IMR-90 (cell line): ENCODE results near the gene PGLYRP2. TPM values are rescaled to one million over a fixed set of nuclear protein-coding genes. Genes with fewer than 3 reads are reported as not detected.

ENCODE experiments used
- ATAC-seq: fragments of 200-7000 bp; cut with Tn5 transposase; 2 replicates; pipeline ENCODE4 v1.9.1; 2020; ENCODE audit warnings: low read depth, mild to moderate bottlenecking, moderate library complexity
- BruUV-seq: library from RNA; stranded (reverse); fragments of 400-500 nt; replicated peaks from 2 replicates; lab custom pipeline; 2021; lab: Mats Ljungman, UMichigan
- CTCF ChIA-PET: fragments of 300-600 bp; formaldehyde crosslinking; extraction: SDS; loops from one replicate; lab custom pipeline; 2021; ENCODE audit warnings: antibody characterized with exemption; lab: Yijun Ruan, JAX
- POLR2A ChIA-PET: fragments of 300-600 bp; sonication (Branson Sonifier 250); formaldehyde crosslinking; loops from one replicate; lab custom pipeline; 2022; ENCODE audit warnings: antibody characterized with exemption; ENCODE audit not compliant: unreplicated experiment; lab: Charles Lee
- DNase-seq: peaks from one replicate; pipeline ENCODE4 v3.0.0; 2013
- H2AFZ ChIP-seq: replicated peaks from 2 replicates; pipeline ENCODE3; 2013; ENCODE audit warnings: low read length, mild to moderate bottlenecking; ENCODE audit not compliant: poor library complexity
- H2AK5ac ChIP-seq: 2 replicates; pipeline ENCODE4 v1.6.1; 2013; ENCODE audit warnings: low read depth, low read length, inconsistent platforms
- H2AK9ac ChIP-seq: replicated peaks from 2 replicates; pipeline ENCODE3; 2013; ENCODE audit warnings: mild to moderate bottlenecking, low read depth, low read length, moderate library complexity; ENCODE audit not compliant: poor library complexity
- H2BK120ac ChIP-seq: 2 replicates; pipeline ENCODE4 v1.6.1; 2013; ENCODE audit warnings: low read depth, low read length, inconsistent platforms
- H2BK15ac ChIP-seq: 3 replicates; pipeline ENCODE4 v1.6.1; 2013; ENCODE audit warnings: low read depth, low read length, inconsistent platforms
- H2BK20ac ChIP-seq: 2 replicates; pipeline ENCODE4 v1.6.1; 2013; ENCODE audit warnings: low read depth, mild to moderate bottlenecking, inconsistent platforms, low read length, moderate library complexity
- H2BK5ac ChIP-seq: 2 replicates; pipeline ENCODE4 v1.6.1; 2013; ENCODE audit warnings: mild to moderate bottlenecking, low read depth, low read length, inconsistent platforms; ENCODE audit not compliant: poor library complexity, severe bottlenecking
- H3K14ac ChIP-seq: replicated peaks from 2 replicates; pipeline ENCODE4 v1.6.1; 2013; ENCODE audit warnings: low read depth, low read length, inconsistent platforms
- H3K18ac ChIP-seq: 2 replicates; pipeline ENCODE4 v1.6.1; 2013; ENCODE audit warnings: low read depth, low read length, control low read depth
- H3K23ac ChIP-seq: 2 replicates; pipeline ENCODE4 v1.6.1; 2013; ENCODE audit warnings: low read depth, low read length, inconsistent platforms
- H3K27ac ChIP-seq: 2 replicates; pipeline ENCODE4 v1.5.1; 2013; ENCODE audit warnings: mild to moderate bottlenecking, control low read depth, low read length; ENCODE audit not compliant: insufficient read depth
- H3K27me3 ChIP-seq: 2 replicates; pipeline ENCODE4 v1.6.1; 2013; ENCODE audit warnings: low read length; ENCODE audit not compliant: control insufficient read depth, insufficient read depth
- H3K36me3 ChIP-seq: 2 replicates; pipeline ENCODE4 v1.6.1; 2013; ENCODE audit warnings: low read length, mixed read lengths; ENCODE audit not compliant: control insufficient read depth, insufficient read depth
- H3K4ac ChIP-seq: 2 replicates; pipeline ENCODE4 v1.6.1; 2013; ENCODE audit warnings: low read depth, low read length, inconsistent platforms
- H3K4me1 ChIP-seq: 2 replicates; pipeline ENCODE4 v1.6.1; 2013; ENCODE audit warnings: low read length, mixed read lengths; ENCODE audit not compliant: control insufficient read depth, insufficient read depth
- H3K4me2 ChIP-seq: 2 replicates; pipeline ENCODE4 v1.6.1; 2013; ENCODE audit warnings: low read depth, mild to moderate bottlenecking, control low read depth, low read length, moderate library complexity
- H3K4me3 ChIP-seq: 2 replicates; pipeline ENCODE4 v1.5.1; 2013; ENCODE audit warnings: low read depth, mild to moderate bottlenecking, control low read depth, low read length, moderate library complexity; ENCODE audit not compliant: insufficient read depth
- H3K56ac ChIP-seq: 2 replicates; pipeline ENCODE4 v1.6.1; 2013; ENCODE audit warnings: low read length, inconsistent platforms; ENCODE audit not compliant: insufficient read depth; ENCODE audit errors: extremely low read depth
- H3K79me1 ChIP-seq, 2 experiments: 2 replicates each; pipeline ENCODE4 v1.6.1; 2013; ENCODE audit warnings: low read length in 2 of 2, inconsistent platforms in 1 of 2, low read depth in 1 of 2
- H3K9ac ChIP-seq: 2 replicates; pipeline ENCODE4 v1.6.1; 2013; ENCODE audit warnings: low read depth, low read length, control low read depth
- H3K9me1 ChIP-seq: 2 replicates; pipeline ENCODE4 v1.6.1; 2013; ENCODE audit warnings: low read length, inconsistent platforms; ENCODE audit not compliant: insufficient read depth
- H3K9me3 ChIP-seq: 2 replicates; pipeline ENCODE4 v1.6.1; 2013; ENCODE audit warnings: low read length; ENCODE audit not compliant: control insufficient read depth, insufficient read depth
- H4K20me1 ChIP-seq: 2 replicates; pipeline ENCODE4 v1.6.1; 2013; ENCODE audit warnings: low read length, inconsistent platforms; ENCODE audit not compliant: insufficient read depth
- H4K5ac ChIP-seq: 2 replicates; pipeline ENCODE4 v1.6.1; 2013; ENCODE audit warnings: mild to moderate bottlenecking, low read depth, low read length, control low read depth
- H4K8ac ChIP-seq, 2 experiments: 2 replicates each; pipeline ENCODE4 v1.6.1; 2013; ENCODE audit warnings: low read depth in 2 of 2, low read length in 2 of 2, control low read depth in 1 of 2, inconsistent platforms in 1 of 2
- H4K91ac ChIP-seq: 2 replicates; pipeline ENCODE4 v1.6.1; 2013; ENCODE audit warnings: low read depth, low read length, inconsistent platforms; ENCODE audit not compliant: insufficient read depth
- BHLHE40 ChIP-seq: fragments of 150-350 bp; IDR thresholded peaks from 2 replicates; pipeline ENCODE4 v1.6.1; 2016; ENCODE audit warnings: mild to moderate bottlenecking, low read depth, low read length
- CHD1 ChIP-seq: IDR thresholded peaks from 2 replicates; pipeline ENCODE4 v1.6.1; 2012; ENCODE audit warnings: low read depth, low read length, improper control_type of control experiment
- FOS ChIP-seq: fragments of 150-350 bp; IDR thresholded peaks from 2 replicates; pipeline ENCODE4 v1.6.1; 2016; ENCODE audit warnings: low read depth, low read length
- MAZ ChIP-seq: IDR thresholded peaks from 2 replicates; pipeline ENCODE4 v1.6.1; 2012; ENCODE audit warnings: low read depth, mild to moderate bottlenecking, low read length, improper control_type of control experiment, moderate library complexity, borderline replicate concordance
- MXI1 ChIP-seq: IDR thresholded peaks from 2 replicates; pipeline ENCODE4 v1.6.1; 2012; ENCODE audit warnings: low read depth, mild to moderate bottlenecking, low read length, moderate library complexity, borderline replicate concordance
- POLR2A ChIP-seq: IDR thresholded peaks from 2 replicates; pipeline ENCODE4 v1.6.1; 2012; ENCODE audit warnings: mild to moderate bottlenecking, low read depth, low read length
- RAD21 ChIP-seq: IDR thresholded peaks from 2 replicates; pipeline ENCODE4 v1.6.1; 2012; ENCODE audit warnings: low read length, improper control_type of control experiment
- RFX5 ChIP-seq: IDR thresholded peaks from 2 replicates; pipeline ENCODE4 v1.8.0; 2012; ENCODE audit warnings: low read depth, mild to moderate bottlenecking, low read length, moderate library complexity
- SMC3 ChIP-seq: fragments of 150-350 bp; IDR thresholded peaks from 2 replicates; pipeline ENCODE4 v1.6.1; 2016; ENCODE audit warnings: low read depth, mild to moderate bottlenecking, antibody characterized with exemption, low read length, moderate library complexity
- WGBS, 2 experiments: methylation state at CpG; one replicate each; pipeline versions ENCODE4 v1.1.5 to v1.1.7; 2013; ENCODE audit warnings: missing lambda C conversion rate in 2 of 2; ENCODE audit not compliant: insufficient read length in 1 of 2; ENCODE audit errors: extremely low coverage in 2 of 2; 5-methylcytosine and 5-hydroxymethylcytosine counted together
- dilution Hi-C: fragments of 300-500 bp; cut with HindIII; formaldehyde crosslinking; loops from one replicate; pipeline ENCODE4 v1.14.3; 2018; ENCODE audit warnings: low sequenced_read_pairs; ENCODE audit not compliant: unreplicated experiment
- in situ Hi-C: fragments of 300-500 bp; cut with MboI; formaldehyde crosslinking; loops from 3 replicates; pipeline ENCODE4 v1.14.3; 2019; ENCODE audit warnings: low sequenced_read_pairs, inconsistent platforms, mixed read lengths
- intact Hi-C: fragments of 100-400 bp; cut with micrococcal nuclease; formaldehyde crosslinking; loops from 2 replicates; pipeline ENCODE4 v1.10.0; 2022
- polyA plus RNA-seq, 3 experiments: library from polyadenylated mRNA; depleted of rRNA; stranded (reverse); fragments of >200 nt; gene quantifications; 2 replicates each; pipeline ENCODE4 v1.2.3, GENCODE V29; 2012; ENCODE audit warnings: low replicate concordance in 1 of 3
- total RNA-seq: library from RNA; depleted of rRNA; stranded (reverse); fragments of >200 nt; gene quantifications from 2 replicates; pipeline ENCODE4 v1.2.3, GENCODE V29; 2012
- TF ChIP-seq, protein P1 (sequence below): fragments of 150-350 bp; IDR thresholded peaks from 2 replicates; pipeline ENCODE4 v1.6.1; 2016; ENCODE audit warnings: low read depth, mild to moderate bottlenecking, low read length, moderate library complexity, borderline replicate concordance
- TF ChIP-seq, protein P2 (sequence below): fragments of 150-350 bp; IDR thresholded peaks from 2 replicates; pipeline ENCODE4 v1.6.1; 2017; ENCODE audit warnings: mild to moderate bottlenecking, antibody characterized with exemption, low read length, low read depth

The PGLYRP2 gene
- total and polyA plus RNA-seq, 2 of the 4 experiments (the other 2 are of a cell fraction): not detected

GRCh38 chr19:15432629-15433518, 46.4 kb downstream of the PGLYRP2 start:
- Histone ChIP-seq H3K36me3 (peaks cover 11% of the 10 kb centered on the region; the same call in 1 of the 2 replicates), H2AK5ac (peak overlapping the region; percentile 68; the same call in 1 of the 2 replicates), H4K91ac (peak overlapping the region; percentile 74), H3K9ac (peak overlapping the region; percentile 23), H4K5ac (peak overlapping the region; percentile 71), H3K14ac (peak overlapping the region; percentile 93), H3K23ac (peak overlapping the region; percentile 70), H3K4me2 (peak overlapping the region; percentile 67), H2BK15ac (peak overlapping the region; percentile 21; the same call in 1 of the 3 replicates), H2AFZ (peak overlapping the region; percentile 97), H3K27me3 (no peaks in the 10 kb centered on the region), H3K56ac (peak overlapping the region; percentile 78), H4K20me1 (peaks cover 32% of the 10 kb centered on the region), H3K4me1 (peaks cover 30% of the 10 kb centered on the region), H3K4ac (peak overlapping the region; percentile 88), H3K9me3 (no peaks in the 10 kb centered on the region), H4K8ac (peak overlapping the region; percentile 87 to 90), H2BK5ac (peak overlapping the region; percentile 57), H2AK9ac (peak overlapping the region; percentile 97), H3K4me3 (peak overlapping the region; percentile 51), H2BK20ac (no peak overlapping the region), H3K9me1 (peaks cover 12% of the 10 kb centered on the region; the same call in 1 of the 2 replicates), H3K18ac (peak overlapping the region; percentile 11), H3K79me1 (peaks cover 7 to 39% of the 10 kb centered on the region in 2 experiments; a peak in 3 of 4 replicates), H3K27ac (peak overlapping the region; percentile 48), H2BK120ac (peak overlapping the region; percentile 31)
- peak; percentile 30; the same call in 1 of the 2 replicates for TF ChIP-seq SMC3
- TF ChIP-seq, protein P1, sequence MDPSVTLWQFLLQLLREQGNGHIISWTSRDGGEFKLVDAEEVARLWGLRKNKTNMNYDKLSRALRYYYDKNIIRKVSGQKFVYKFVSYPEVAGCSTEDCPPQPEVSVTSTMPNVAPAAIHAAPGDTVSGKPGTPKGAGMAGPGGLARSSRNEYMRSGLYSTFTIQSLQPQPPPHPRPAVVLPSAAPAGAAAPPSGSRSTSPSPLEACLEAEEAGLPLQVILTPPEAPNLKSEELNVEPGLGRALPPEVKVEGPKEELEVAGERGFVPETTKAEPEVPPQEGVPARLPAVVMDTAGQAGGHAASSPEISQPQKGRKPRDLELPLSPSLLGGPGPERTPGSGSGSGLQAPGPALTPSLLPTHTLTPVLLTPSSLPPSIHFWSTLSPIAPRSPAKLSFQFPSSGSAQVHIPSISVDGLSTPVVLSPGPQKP: no peak
- peak; percentile 99 for TF ChIP-seq MAZ
- peak; percentile 61; the same call in 1 of the 2 replicates for TF ChIP-seq POLR2A
- TF ChIP-seq BHLHE40: peak; percentile 73
- TF ChIP-seq, protein P2, sequence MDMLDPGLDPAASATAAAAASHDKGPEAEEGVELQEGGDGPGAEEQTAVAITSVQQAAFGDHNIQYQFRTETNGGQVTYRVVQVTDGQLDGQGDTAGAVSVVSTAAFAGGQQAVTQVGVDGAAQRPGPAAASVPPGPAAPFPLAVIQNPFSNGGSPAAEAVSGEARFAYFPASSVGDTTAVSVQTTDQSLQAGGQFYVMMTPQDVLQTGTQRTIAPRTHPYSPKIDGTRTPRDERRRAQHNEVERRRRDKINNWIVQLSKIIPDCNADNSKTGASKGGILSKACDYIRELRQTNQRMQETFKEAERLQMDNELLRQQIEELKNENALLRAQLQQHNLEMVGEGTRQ: peak; percentile 68
- peak; percentile 97 for TF ChIP-seq MXI1
- TF ChIP-seq CHD1: no peak
- no peak for TF ChIP-seq RFX5
- TF ChIP-seq FOS: no peak
- no peak; the same call in 1 of the 2 replicates for TF ChIP-seq RAD21
- ChIA-PET CTCF (interaction anchor here (0.7 to 1.3 kb wide), 2 partner anchors 123 to 307 kb away, joined by 3 to 4 read pairs; no protein-coding TSS in a partner anchor), POLR2A (interaction anchor here (0.8 to 1.4 kb wide), 3 partner anchors 12 to 15 kb away, joined by 3 to 4 read pairs (median 3); partner anchors contain the start of gene AKAP8L)
- BruUV-seq: no TSS peak
- intact Hi-C loops: loop anchor here (5.0 kb wide), 1 partner anchor 124 kb away; no protein-coding TSS in a partner anchor
- DNase-seq (peak; percentile 87), ATAC-seq (peak; percentile 94)
- dilution Hi-C loops: no loop called here
- in situ Hi-C loops: loop anchor here (25.0 kb wide), 1 partner anchor 871 kb away; the partner anchor contains the start of gene NDUFB7
- 2% methylated on average over 25 of the region's 75 CpGs; no CpG with 5 or more reads in 1 of the 2 experiments for WGBS, 2 experiments
